ENCODE results near the gene TMEM184B.

DNA sequence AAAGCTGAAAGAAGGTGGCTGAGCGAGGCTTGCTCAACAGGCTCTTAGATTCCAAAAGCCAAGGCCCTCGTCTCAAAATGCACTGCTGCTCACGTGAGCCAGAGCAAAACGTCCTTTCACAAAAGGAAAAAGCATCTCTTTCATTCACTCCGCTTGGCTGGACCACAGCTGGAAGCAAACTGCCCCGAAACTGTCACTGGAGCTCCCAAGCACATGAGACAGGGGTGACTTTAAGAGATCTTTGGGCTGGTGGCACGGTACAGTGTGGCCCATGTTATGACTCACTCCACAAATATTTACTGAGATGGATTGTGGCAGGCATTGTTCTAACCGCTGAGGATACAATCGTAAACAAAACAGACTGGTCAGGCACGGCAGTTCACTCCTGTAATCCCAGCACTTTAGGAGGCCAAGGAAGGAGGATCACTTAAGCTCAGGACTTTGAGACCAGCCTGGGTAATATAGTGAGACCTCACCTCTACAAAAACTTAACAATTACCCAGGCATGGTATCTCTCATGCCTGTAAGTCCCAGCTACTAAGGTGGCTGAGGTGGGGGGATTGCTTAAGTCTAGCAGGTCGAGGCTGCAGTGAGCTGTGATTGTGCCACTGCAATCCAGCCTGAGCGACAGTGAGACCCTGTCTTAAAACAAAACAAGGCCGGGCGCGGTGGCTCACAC is 94.7 kb downstream of the TMEM184B start:
- TF ChIP-seq POLR2AphosphoS5 (IDR thresholded peaks at IDR 0.05; ENCODE audit: low read depth, low read length), result no peak
- TF ChIP-seq, protein P1, sequence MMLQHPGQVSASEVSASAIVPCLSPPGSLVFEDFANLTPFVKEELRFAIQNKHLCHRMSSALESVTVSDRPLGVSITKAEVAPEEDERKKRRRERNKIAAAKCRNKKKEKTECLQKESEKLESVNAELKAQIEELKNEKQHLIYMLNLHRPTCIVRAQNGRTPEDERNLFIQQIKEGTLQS (IDR thresholded peaks at IDR 0.05; ENCODE audit: insufficient read depth, low read depth, low read length), result no peak
- TF ChIP-seq, protein P2, sequence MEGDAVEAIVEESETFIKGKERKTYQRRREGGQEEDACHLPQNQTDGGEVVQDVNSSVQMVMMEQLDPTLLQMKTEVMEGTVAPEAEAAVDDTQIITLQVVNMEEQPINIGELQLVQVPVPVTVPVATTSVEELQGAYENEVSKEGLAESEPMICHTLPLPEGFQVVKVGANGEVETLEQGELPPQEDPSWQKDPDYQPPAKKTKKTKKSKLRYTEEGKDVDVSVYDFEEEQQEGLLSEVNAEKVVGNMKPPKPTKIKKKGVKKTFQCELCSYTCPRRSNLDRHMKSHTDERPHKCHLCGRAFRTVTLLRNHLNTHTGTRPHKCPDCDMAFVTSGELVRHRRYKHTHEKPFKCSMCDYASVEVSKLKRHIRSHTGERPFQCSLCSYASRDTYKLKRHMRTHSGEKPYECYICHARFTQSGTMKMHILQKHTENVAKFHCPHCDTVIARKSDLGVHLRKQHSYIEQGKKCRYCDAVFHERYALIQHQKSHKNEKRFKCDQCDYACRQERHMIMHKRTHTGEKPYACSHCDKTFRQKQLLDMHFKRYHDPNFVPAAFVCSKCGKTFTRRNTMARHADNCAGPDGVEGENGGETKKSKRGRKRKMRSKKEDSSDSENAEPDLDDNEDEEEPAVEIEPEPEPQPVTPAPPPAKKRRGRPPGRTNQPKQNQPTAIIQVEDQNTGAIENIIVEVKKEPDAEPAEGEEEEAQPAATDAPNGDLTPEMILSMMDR (IDR thresholded peaks at IDR 0.05; ENCODE audit: control extremely low read depth in 1 of 3, insufficient read depth in 1 of 3, low read depth in 1 of 3, low read length in 3 of 3), result no peak
- no peak for TF ChIP-seq GABPA (IDR thresholded peaks at IDR 0.05; ENCODE audit: borderline replicate concordance, insufficient read depth, low read length)
- no peak for TF ChIP-seq POLR2A (IDR thresholded peaks at IDR 0.05; ENCODE audit: control extremely low read depth in 1 of 2, low read depth in 2 of 2, low read length in 2 of 2)
- TF ChIP-seq, protein P3, sequence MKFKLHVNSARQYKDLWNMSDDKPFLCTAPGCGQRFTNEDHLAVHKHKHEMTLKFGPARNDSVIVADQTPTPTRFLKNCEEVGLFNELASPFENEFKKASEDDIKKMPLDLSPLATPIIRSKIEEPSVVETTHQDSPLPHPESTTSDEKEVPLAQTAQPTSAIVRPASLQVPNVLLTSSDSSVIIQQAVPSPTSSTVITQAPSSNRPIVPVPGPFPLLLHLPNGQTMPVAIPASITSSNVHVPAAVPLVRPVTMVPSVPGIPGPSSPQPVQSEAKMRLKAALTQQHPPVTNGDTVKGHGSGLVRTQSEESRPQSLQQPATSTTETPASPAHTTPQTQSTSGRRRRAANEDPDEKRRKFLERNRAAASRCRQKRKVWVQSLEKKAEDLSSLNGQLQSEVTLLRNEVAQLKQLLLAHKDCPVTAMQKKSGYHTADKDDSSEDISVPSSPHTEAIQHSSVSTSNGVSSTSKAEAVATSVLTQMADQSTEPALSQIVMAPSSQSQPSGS (IDR thresholded peaks at IDR 0.05; ENCODE audit: low read length), result no peak
